ENCODE measurements around the gene FAM117B.
"Not testable (repeated sequence)": the region's sequence is repeated elsewhere in the genome, so short reads cannot be mapped to it uniquely, and the experiment has no call there.

Gene FAM117B

DNA sequence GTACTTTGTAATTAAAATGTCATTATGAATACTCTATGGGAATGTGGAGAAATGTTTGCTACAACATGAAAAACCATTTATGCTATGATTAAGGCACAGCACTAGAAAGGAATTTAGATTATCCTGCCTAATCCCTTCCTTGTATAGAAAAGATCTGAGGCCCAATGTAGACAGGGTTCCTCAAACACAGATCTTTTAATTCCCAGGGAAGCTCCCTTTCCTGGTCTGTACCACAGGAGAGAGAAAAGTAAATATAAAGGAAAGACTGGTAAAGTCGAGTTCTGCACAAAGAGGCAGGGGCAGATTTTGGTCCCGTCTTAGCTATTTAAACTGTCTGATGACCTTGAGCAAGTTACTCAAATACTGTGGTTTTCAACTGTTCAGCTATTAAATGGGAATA, 152.1 kb downstream of the FAM117B start:
- Histone ChIP-seq H3F3A (ENCODE audit: insufficient read depth) (no peaks in the 10 kb centered on the region), H3K27ac (ENCODE audit: low read depth, low read length) (no peak overlapping the region), H3K9me2 (replicated peaks; ENCODE audit: insufficient read depth, low read length) (no peaks in the 10 kb centered on the region), H3K9me3 (ENCODE audit: insufficient read depth, low read length) (no peaks in the 10 kb centered on the region), H3K36me3 (ENCODE audit: low read length) (no peaks in the 10 kb centered on the region), H3K27me3 (ENCODE audit: low read length) (no peaks in the 10 kb centered on the region), H3K4me3 (ENCODE audit: insufficient read depth, low read length, poor library complexity, severe bottlenecking) (no peak overlapping the region), H3K4me2 (ENCODE audit: low read depth, low read length, poor library complexity, severe bottlenecking) (no peak overlapping the region), H3K79me2 (ENCODE audit: insufficient read depth, low read length) (no peaks in the 10 kb centered on the region), H3K9ac (ENCODE audit: low read length) (no peak overlapping the region), H2AFZ (ENCODE audit: low read depth, low read length, severe bottlenecking) (no peak overlapping the region), H4K20me1 (ENCODE audit: low read depth, low read length) (no peaks in the 10 kb centered on the region)
- TF ChIP-seq EZH2phosphoT487 (conservative IDR thresholded peaks at IDR 0.05; ENCODE audit: low read length): no peak
- TF ChIP-seq, protein P1, sequence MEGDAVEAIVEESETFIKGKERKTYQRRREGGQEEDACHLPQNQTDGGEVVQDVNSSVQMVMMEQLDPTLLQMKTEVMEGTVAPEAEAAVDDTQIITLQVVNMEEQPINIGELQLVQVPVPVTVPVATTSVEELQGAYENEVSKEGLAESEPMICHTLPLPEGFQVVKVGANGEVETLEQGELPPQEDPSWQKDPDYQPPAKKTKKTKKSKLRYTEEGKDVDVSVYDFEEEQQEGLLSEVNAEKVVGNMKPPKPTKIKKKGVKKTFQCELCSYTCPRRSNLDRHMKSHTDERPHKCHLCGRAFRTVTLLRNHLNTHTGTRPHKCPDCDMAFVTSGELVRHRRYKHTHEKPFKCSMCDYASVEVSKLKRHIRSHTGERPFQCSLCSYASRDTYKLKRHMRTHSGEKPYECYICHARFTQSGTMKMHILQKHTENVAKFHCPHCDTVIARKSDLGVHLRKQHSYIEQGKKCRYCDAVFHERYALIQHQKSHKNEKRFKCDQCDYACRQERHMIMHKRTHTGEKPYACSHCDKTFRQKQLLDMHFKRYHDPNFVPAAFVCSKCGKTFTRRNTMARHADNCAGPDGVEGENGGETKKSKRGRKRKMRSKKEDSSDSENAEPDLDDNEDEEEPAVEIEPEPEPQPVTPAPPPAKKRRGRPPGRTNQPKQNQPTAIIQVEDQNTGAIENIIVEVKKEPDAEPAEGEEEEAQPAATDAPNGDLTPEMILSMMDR (IDR thresholded peaks at IDR 0.05; ENCODE audit: insufficient read depth, low read length, poor library complexity, severe bottlenecking): no peak

- H3K27ac ChIP-seq (ENCODE audit: low read depth, low read length): no peak overlapping the region
- no peaks in the 10 kb centered on the region for H3K79me2 ChIP-seq (ENCODE audit: insufficient read depth, low read length)
- H3K9me3 ChIP-seq (ENCODE audit: insufficient read depth, low read length): no peaks in the 10 kb centered on the region
- no peaks in the 10 kb centered on the region for H3K36me3 ChIP-seq (ENCODE audit: low read length)
- no peak overlapping the region for H3K4me2 ChIP-seq (ENCODE audit: low read depth, low read length, poor library complexity, severe bottlenecking)
- no peaks in the 10 kb centered on the region for H3K9me2 ChIP-seq (replicated peaks; ENCODE audit: insufficient read depth, low read length)
- H3F3A ChIP-seq (ENCODE audit: insufficient read depth): no peaks in the 10 kb centered on the region; the same call in 1 of the 2 replicates
- H3K4me3 ChIP-seq (ENCODE audit: insufficient read depth, low read length, poor library complexity, severe bottlenecking): no peak overlapping the region
- no peak overlapping the region for H3K9ac ChIP-seq (ENCODE audit: low read length)
- no peak for TF ChIP-seq EZH2phosphoT487 (conservative IDR thresholded peaks at IDR 0.05; ENCODE audit: low read length)
- TF ChIP-seq, protein P1 (IDR thresholded peaks at IDR 0.05; ENCODE audit: insufficient read depth, low read length, poor library complexity, severe bottlenecking): no peak
- H3K27me3 ChIP-seq (ENCODE audit: low read length): no peaks in the 10 kb centered on the region
- no peak overlapping the region for H2AFZ ChIP-seq (ENCODE audit: low read depth, low read length, severe bottlenecking)
- H4K20me1 ChIP-seq (ENCODE audit: low read depth, low read length): no peaks in the 10 kb centered on the region
Measured at GRCh38 chr2:202790676-202791075, 155.9 kb downstream of the FAM117B start.

DNA sequence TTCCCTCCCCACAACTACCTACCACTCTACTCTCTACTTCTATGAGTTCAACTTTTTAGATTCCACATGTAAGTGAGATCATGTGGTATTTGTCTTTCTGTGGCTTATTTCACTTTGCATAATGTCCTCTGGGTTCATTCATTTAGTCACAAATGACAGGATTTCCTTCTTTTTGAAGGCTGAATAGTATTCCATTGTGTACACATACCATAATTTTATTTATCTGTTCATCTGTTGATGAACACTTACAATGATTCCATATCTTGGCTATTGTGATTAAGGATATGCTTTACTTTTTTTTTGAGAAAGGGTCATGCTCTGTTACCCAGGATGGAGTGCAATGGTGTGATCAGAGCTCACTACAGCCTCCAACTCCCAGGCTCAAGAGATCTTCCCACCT, 163.2 kb downstream of the FAM117B start:
- no peaks in the 10 kb centered on the region for H3K79me2 ChIP-seq (ENCODE audit: insufficient read depth, low read length)
- H3K4me3 ChIP-seq (ENCODE audit: insufficient read depth, low read length, poor library complexity, severe bottlenecking): no peak overlapping the region
- no peaks in the 10 kb centered on the region for H3K27me3 ChIP-seq (ENCODE audit: low read length)
- no peaks in the 10 kb centered on the region for H3K36me3 ChIP-seq (ENCODE audit: low read length)
- no peaks in the 10 kb centered on the region for H3K9me2 ChIP-seq (replicated peaks; ENCODE audit: insufficient read depth, low read length)
- H3F3A ChIP-seq (ENCODE audit: insufficient read depth): peaks cover 4% of the 10 kb centered on the region; the same call in 1 of the 2 replicates
- H2AFZ ChIP-seq (ENCODE audit: low read depth, low read length, severe bottlenecking): no peak overlapping the region
- H3K9ac ChIP-seq (ENCODE audit: low read length): no peak overlapping the region
- TF ChIP-seq EZH2phosphoT487 (conservative IDR thresholded peaks at IDR 0.05; ENCODE audit: low read length): no peak
- TF ChIP-seq, protein P1 (IDR thresholded peaks at IDR 0.05; ENCODE audit: insufficient read depth, low read length, poor library complexity, severe bottlenecking): no peak
- no peak overlapping the region for H3K4me2 ChIP-seq (ENCODE audit: low read depth, low read length, poor library complexity, severe bottlenecking)
- H3K9me3 ChIP-seq (ENCODE audit: insufficient read depth, low read length): no peaks in the 10 kb centered on the region
- no peak overlapping the region for H3K27ac ChIP-seq (ENCODE audit: low read depth, low read length)
- H4K20me1 ChIP-seq (ENCODE audit: low read depth, low read length): no peaks in the 10 kb centered on the region

DNA sequence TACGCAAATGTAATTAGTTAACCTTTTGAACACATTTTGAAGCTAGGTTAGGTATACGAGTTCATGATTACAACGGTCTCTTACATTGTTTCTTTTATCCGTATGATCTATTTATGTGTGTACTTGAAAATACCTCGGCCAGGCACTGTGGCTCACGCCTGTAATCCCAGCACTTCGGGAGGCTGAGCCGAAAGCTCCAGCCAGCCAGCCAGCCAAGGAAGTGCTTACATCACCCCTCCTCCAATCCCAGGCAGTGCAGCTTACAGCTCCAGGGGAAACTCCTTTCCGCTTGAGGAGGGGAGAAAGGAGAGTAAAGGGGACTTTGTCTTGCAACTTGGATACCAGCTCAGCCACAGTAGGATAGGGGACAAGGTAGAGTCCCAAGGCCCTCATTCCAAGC, 171.1 kb downstream of the FAM117B start:
- not testable (repeated sequence) for H3K4me3 ChIP-seq (ENCODE audit: insufficient read depth, low read length, poor library complexity, severe bottlenecking); H3K27ac ChIP-seq (ENCODE audit: low read depth, low read length); H3K79me2 ChIP-seq (ENCODE audit: insufficient read depth, low read length); H3F3A ChIP-seq (ENCODE audit: insufficient read depth); H4K20me1 ChIP-seq (ENCODE audit: low read depth, low read length); H2AFZ ChIP-seq (ENCODE audit: low read depth, low read length, severe bottlenecking); H3K27me3 ChIP-seq (ENCODE audit: low read length); H3K36me3 ChIP-seq (ENCODE audit: low read length); H3K9ac ChIP-seq (ENCODE audit: low read length); H3K4me2 ChIP-seq (ENCODE audit: low read depth, low read length, poor library complexity, severe bottlenecking); H3K9me2 ChIP-seq (replicated peaks; ENCODE audit: insufficient read depth, low read length); H3K9me3 ChIP-seq (ENCODE audit: insufficient read depth, low read length)

DNA sequence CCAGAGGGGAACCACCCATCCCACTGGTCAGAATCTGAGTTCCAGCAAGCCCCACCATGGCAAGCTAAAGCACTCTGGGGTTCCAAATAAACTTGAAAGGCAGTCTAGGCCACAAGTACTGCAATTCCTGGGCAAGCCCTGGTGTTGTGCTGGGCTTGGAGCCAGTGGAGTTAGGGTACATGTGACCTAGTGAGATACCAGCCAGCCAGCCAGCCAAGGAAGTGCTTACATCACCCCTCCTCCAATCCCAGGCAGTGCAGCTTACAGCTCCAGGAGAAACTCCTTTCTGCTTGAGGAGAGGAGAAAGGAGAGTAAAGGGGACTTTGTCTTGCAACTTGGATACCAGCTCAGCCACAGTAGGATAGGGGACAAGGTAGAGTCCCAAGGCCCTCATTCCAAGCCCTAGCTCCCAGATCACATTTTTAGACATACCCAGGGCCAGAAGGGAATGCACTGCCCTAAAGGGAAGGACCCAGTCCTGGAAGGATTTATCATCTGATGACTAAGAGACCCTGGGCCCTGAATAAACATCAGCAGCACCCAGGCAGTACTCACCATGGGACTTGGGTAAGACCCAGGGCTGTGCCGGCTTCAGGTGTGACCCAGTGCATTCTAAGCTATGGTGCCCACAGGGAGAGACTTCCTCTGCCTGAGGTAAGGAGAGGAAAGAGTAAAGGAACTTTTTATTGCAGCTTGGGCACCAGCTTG, 172.8 kb downstream of the FAM117B start:
- H2AFZ ChIP-seq (ENCODE audit: low read depth, low read length, severe bottlenecking); H3K4me3 ChIP-seq (ENCODE audit: insufficient read depth, low read length, poor library complexity, severe bottlenecking): not testable (repeated sequence)

More for the DNA sequence above, 172.8 kb downstream of the FAM117B start:
- H3K9me3 ChIP-seq (ENCODE audit: insufficient read depth, low read length); H3K27me3 ChIP-seq (ENCODE audit: low read length); H3F3A ChIP-seq (ENCODE audit: insufficient read depth); H4K20me1 ChIP-seq (ENCODE audit: low read depth, low read length); H3K9ac ChIP-seq (ENCODE audit: low read length); H3K79me2 ChIP-seq (ENCODE audit: insufficient read depth, low read length); H3K9me2 ChIP-seq (replicated peaks; ENCODE audit: insufficient read depth, low read length); H3K36me3 ChIP-seq (ENCODE audit: low read length); H3K27ac ChIP-seq (ENCODE audit: low read depth, low read length); H3K4me2 ChIP-seq (ENCODE audit: low read depth, low read length, poor library complexity, severe bottlenecking): not testable (repeated sequence)
